HEK293T (cell line): ENCODE measurements around the gene TLR6.
"Not testable (repeated sequence)": the region's sequence is repeated elsewhere in the genome, so short reads cannot be mapped to it uniquely, and the experiment has no call there.

Source experiments
- CTCF ChIA-PET: fragments of 350-600 bp; formaldehyde crosslinking; extraction: SDS; loops from one replicate; lab custom pipeline; 2021; ENCODE audit warnings: antibody characterized with exemption, inconsistent platforms; lab: Yijun Ruan, JAX
- POLR2A ChIA-PET: fragments of 350-600 bp; formaldehyde crosslinking; extraction: SDS; loops from one replicate; lab custom pipeline; 2020; ENCODE audit warnings: antibody characterized with exemption, inconsistent platforms; lab: Yijun Ruan, JAX
- DNase-seq: peaks from one replicate; pipeline ENCODE4 v3.0.0; 2012; ENCODE audit warnings: mixed read lengths; ENCODE audit errors: extremely low spot score
- ARNT ChIP-seq: fragments of 450-650 bp; IDR thresholded peaks from 2 replicates; pipeline ENCODE4 v1.6.1; 2017; ENCODE audit warnings: mild to moderate bottlenecking
- BHLHE40 ChIP-seq: fragments of 450-650 bp; IDR thresholded peaks from 2 replicates; pipeline ENCODE4 v1.6.1; 2016; ENCODE audit warnings: mild to moderate bottlenecking, moderate library complexity, borderline replicate concordance
- CTBP1 ChIP-seq: fragments of 450-650 bp; IDR thresholded peaks from 2 replicates; pipeline ENCODE4 v1.6.1; 2016; ENCODE audit warnings: borderline replicate concordance
- ELF4 ChIP-seq: fragments of 450-650 bp; IDR thresholded peaks from 2 replicates; pipeline ENCODE4 v1.6.1; 2017; ENCODE audit warnings: antibody characterized with exemption
- FOXA1 ChIP-seq: fragments of 450-650 bp; IDR thresholded peaks from 2 replicates; pipeline ENCODE4 v1.6.1; 2016; ENCODE audit warnings: mild to moderate bottlenecking
- FOXK2 ChIP-seq: fragments of 450-650 bp; IDR thresholded peaks from 2 replicates; pipeline ENCODE4 v1.6.1; 2016; ENCODE audit warnings: mild to moderate bottlenecking
- FOXM1 ChIP-seq: fragments of 450-650 bp; IDR thresholded peaks from 2 replicates; pipeline ENCODE4 v1.6.1; 2017; ENCODE audit warnings: mild to moderate bottlenecking, borderline replicate concordance
- HDGF ChIP-seq: fragments of 450-650 bp; IDR thresholded peaks from 2 replicates; pipeline ENCODE4 v1.6.1; 2017; ENCODE audit warnings: antibody characterized with exemption, borderline replicate concordance
- L3MBTL2 ChIP-seq: fragments of 450-650 bp; conservative IDR thresholded peaks from 2 replicates; pipeline ENCODE4 v1.6.1; 2016; ENCODE audit warnings: mild to moderate bottlenecking
- LEF1 ChIP-seq: fragments of 450-650 bp; IDR thresholded peaks from 2 replicates; pipeline ENCODE4 v1.6.1; 2017; ENCODE audit warnings: mild to moderate bottlenecking, borderline replicate concordance
- NFRKB ChIP-seq: fragments of 450-650 bp; IDR thresholded peaks from 2 replicates; pipeline ENCODE4 v1.6.1; 2016; ENCODE audit warnings: mild to moderate bottlenecking, moderate library complexity
- PKNOX1 ChIP-seq: fragments of 450-650 bp; IDR thresholded peaks from 2 replicates; pipeline ENCODE4 v1.6.1; 2016
- SP1 ChIP-seq: fragments of 450-650 bp; IDR thresholded peaks from 2 replicates; pipeline ENCODE4 v1.6.1; 2017
- SUZ12 ChIP-seq: fragments of 450-650 bp; IDR thresholded peaks from 2 replicates; pipeline ENCODE4 v1.6.1; 2016; ENCODE audit warnings: mild to moderate bottlenecking
- TARDBP ChIP-seq: fragments of 450-650 bp; IDR thresholded peaks from 2 replicates; pipeline ENCODE4 v1.6.1; 2016
- ZNF384 ChIP-seq: fragments of 450-650 bp; IDR thresholded peaks from 2 replicates; pipeline ENCODE4 v1.6.1; 2016

The TLR6 gene

GRCh38 chr4:38819569-38819968, 37.0 kb downstream of the TLR6 start:
- TF ChIP-seq ELF4 (no peak), ARNT (no peak), FOXK2 (no peak), L3MBTL2 (no peak), LEF1 (no peak)
- ChIA-PET POLR2A (no interaction called here), CTCF (interaction anchor here (0.7 kb wide), 1 partner anchor 15 kb away, joined by 3 read pairs; no protein-coding TSS in a partner anchor)
- DNase-seq = no peak

GRCh38 chr4:38818441-38818976, 38.1 kb downstream of the TLR6 start:
- ChIA-PET POLR2A (no interaction called here), CTCF (no interaction called here)
- DNase-seq = no peak
- TF ChIP-seq LEF1 = no peak

GRCh38 chr4:38815885-38816782, 40.5 kb downstream of the TLR6 start:
- POLR2A ChIA-PET = no interaction called here
- CTCF ChIA-PET = no interaction called here
- no peak for TF ChIP-seq ELF4
- TF ChIP-seq ARNT = no peak
- no peak for TF ChIP-seq SP1
- no peak for TF ChIP-seq HDGF
- TF ChIP-seq L3MBTL2 = no peak
- TF ChIP-seq SUZ12 = no peak
- no peak for TF ChIP-seq FOXM1
- no peak for DNase-seq

GRCh38 chr4:38814386-38814785, 42.2 kb downstream of the TLR6 start:
- ChIA-PET POLR2A (no interaction called here), CTCF (no interaction called here)
- TF ChIP-seq CTBP1 (no peak), FOXK2 (no peak), HDGF (no peak), PKNOX1 (no peak), LEF1 (no peak), SUZ12 (no peak), SP1 (no peak), ARNT (no peak)
- no peak for DNase-seq

- TF ChIP-seq CTBP1 (no peak), HDGF (no peak), FOXM1 (no peak), FOXK2 (no peak), LEF1 (no peak), BHLHE40 (no peak), NFRKB (no peak), FOXA1 (no peak), ARNT (no peak), SUZ12 (no peak), L3MBTL2 (no peak), PKNOX1 (no peak), SP1 (no peak), TARDBP (no peak), ELF4 (no peak)
- POLR2A ChIA-PET = no interaction called here
- CTCF ChIA-PET = no interaction called here
- DNase-seq = no peak
Measured at GRCh38 chr4:38811297-38811696, 45.3 kb downstream of the TLR6 start.

GRCh38 chr4:38807462-38807861, 49.2 kb downstream of the TLR6 start:
- CTCF ChIA-PET, DNase-seq, POLR2A ChIA-PET: not testable (repeated sequence)

GRCh38 chr4:38806251-38806650, 50.4 kb downstream of the TLR6 start:
- DNase-seq, POLR2A ChIA-PET: not testable (repeated sequence)
- CTCF ChIA-PET = interaction anchor here (3.0 kb wide), 1 partner anchor 48 kb away, joined by 17 read pairs; no protein-coding TSS in a partner anchor

GRCh38 chr4:38805530-38806145, 51.0 kb downstream of the TLR6 start:
- no peak for DNase-seq
- ChIA-PET CTCF (interaction anchor here (0.7 to 3.0 kb wide), 2 partner anchors 47 to 333 kb away, joined by 3 to 17 read pairs; no protein-coding TSS in a partner anchor), POLR2A (no interaction called here)
- TF ChIP-seq ELF4 (no peak), ZNF384 (no peak), FOXM1 (no peak), HDGF (no peak), BHLHE40 (no peak), NFRKB (no peak), SP1 (no peak), FOXK2 (no peak), PKNOX1 (no peak), L3MBTL2 (no peak), FOXA1 (no peak), CTBP1 (no peak), TARDBP (no peak), ARNT (no peak)
